ENCODE measurements around the gene ZSCAN21.
A peak's percentile ranks its signal among the peaks of the same experiment; 100 is the strongest.

The ZSCAN21 gene

DNA sequence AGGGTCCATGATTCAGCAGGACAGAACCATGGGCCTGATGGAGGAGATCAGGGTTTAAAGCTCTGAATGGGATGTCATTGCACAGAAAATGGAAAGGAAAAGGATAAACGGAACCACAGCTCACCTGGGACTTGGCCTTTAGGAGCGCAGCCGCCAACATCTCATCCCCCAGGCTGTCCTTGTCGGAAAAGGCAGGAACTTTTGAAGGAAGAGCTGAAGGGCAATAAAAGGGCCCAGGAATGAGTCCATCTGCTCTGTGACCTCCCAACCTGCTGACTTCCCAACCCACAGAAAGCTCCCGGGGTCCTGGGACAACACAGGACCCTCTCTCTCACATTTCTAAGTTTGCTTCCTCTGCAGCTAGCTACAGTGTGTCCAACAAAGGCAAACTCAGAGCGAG is 25.8 kb downstream of the ZSCAN21 start:
- no peak for DNase-seq
- TF ChIP-seq GATA1 (IDR thresholded peaks at IDR 0.05; ENCODE audit: low read depth, low read length) (no peak), POLR2A (IDR thresholded peaks at IDR 0.05; ENCODE audit: low read length) (no peak)

DNA sequence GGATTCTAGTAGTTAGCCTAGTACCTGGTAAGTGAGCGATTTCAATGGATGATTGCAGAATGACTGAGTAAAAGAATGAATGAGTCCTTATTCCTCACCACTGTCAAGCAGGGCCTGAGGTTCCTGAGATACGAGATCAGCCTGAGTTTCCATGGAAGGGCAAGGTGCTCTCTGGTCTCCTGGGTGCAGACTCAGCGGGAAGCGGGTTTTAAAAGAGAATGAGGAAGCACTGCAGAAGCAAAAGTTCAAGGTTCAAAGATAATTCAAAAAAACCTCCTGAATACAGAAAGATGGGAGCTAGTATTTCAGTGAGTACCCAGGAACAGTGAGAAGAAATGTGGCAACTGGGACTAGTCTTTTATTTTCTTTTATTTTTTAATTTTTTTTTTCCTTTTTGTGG is 27.6 kb downstream of the ZSCAN21 start:
- no peak for TF ChIP-seq GATA1 (IDR thresholded peaks at IDR 0.05; ENCODE audit: low read depth, low read length)
- no peak for TF ChIP-seq POLR2A (IDR thresholded peaks at IDR 0.05; ENCODE audit: low read length)
- no peak for DNase-seq

DNA sequence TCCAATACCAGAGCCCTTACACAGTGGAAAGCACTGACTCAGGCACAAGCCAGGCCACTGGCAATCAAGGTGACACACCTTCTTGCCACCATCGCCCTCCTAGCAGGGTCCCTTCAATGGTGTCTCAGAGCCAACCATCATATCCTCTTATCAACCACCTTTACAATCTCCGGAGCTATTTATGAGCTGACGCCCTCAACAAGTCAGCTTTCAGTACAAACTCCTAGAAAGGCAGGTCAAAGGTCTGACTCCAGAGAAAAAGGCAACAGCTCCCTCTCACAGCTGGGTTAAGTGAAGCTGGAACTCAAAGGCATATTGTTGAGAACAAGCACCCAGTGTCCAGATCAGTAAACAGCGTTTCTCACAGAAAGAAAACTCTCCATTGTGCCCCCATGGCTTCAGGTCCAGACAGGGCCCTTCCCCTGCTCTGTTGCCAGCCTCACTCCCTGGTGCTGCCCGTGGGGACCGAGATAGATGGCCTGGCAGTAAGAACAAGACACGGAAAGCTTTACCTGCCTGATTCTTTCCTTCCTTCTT is 29.5 kb downstream of the ZSCAN21 start:
- TF ChIP-seq POLR2A (IDR thresholded peaks at IDR 0.05; ENCODE audit: low read length), result no peak
- TF ChIP-seq GATA1 (IDR thresholded peaks at IDR 0.05; ENCODE audit: low read depth, low read length), result no peak
- no peak for DNase-seq

DNA sequence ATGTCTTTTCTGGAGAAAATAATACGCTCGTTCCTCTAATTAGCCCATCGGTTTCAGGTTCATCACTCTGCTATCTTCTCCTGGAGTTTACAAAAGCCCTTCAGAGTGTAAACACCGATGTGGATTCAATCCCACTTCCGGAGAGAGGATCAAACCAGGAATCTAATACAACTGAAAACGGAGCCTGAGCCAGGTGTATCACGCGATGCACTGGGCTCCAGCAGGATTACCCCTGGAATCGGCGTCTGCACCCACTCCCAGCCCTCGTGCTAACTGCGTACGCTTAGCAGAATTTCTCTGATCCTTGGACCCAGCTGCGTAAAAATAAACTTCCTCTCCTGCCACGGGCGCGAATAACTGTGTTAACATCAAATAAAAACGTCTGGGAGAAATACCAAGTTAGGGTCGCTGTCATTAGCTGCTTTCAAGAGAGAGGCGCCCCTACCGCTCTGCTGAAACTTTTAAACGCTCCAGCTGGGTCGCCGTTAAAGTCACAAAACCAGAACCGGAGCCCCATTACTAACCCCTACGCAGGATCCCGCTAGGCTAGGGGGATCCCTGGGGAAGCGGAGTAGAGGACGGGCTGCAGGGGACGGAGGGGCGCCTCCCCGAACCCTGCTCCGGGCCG is 31.4 kb downstream of the ZSCAN21 start:
- DNase-seq, result peak; percentile 63 to 67
- no peak for TF ChIP-seq GATA1 (IDR thresholded peaks at IDR 0.05; ENCODE audit: low read depth, low read length)
- no peak for TF ChIP-seq POLR2A (IDR thresholded peaks at IDR 0.05; ENCODE audit: low read length)

DNA sequence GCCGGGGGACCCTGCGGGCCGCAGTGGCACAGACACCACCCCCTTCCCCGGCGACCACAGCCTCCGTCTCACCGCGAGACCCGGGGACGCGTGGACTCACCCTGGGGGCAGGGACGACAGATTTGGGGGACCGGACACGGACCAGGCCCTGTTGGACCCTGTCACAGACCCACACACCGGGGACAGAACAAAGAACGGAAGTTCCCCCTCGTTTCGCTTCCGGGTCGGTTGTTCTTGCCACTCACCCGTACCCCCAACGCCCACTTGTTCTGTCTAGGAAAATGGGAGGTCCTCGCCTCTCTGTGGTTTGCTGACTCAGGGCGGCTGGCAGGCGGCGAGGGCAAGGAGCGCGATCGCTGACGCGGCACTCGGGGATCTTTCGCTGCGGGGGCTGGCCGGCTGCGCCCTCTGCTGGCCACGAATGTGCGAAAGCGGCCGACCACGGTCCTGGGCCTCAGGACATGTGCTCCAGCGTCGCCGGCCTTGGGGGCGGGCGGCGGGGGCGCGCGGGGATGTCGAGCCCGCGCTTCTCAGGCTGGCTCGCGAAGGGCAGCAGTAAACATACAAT is 32.0 kb downstream of the ZSCAN21 start, which contains the start of gene ZNF3:
ZNF3 (minus strand) TSS at position 189 of the 568 bp plus-strand sequence. CDS start 4,366 bp downstream, outside the sequence.
- peak; percentile 100 for DNase-seq
- TF ChIP-seq POLR2A (IDR thresholded peaks at IDR 0.05; ENCODE audit: low read length) (peak; percentile 86), GATA1 (IDR thresholded peaks at IDR 0.05; ENCODE audit: low read depth, low read length) (no peak)

DNA sequence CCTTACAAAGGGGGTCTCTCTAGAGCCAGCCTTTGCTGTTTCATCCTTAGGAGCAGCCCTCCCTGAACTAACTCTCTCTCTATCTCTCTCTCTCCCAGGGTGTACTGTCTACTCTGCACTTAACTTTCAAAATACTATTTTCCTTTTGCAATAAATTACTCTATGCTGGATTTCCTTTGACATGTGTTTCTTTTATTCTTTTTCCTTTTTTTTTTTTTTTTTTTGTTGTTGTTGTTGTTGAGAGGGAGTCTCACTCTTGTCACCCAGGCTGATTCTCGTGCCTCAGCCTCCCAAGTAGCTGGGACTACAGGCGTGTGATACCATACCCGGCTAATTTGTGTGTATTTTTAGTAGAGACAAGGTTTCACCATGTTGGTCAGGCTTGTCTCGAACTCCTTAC is 33.4 kb downstream of the ZSCAN21 start:
- TF ChIP-seq POLR2A (IDR thresholded peaks at IDR 0.05; ENCODE audit: low read length), result no peak
- no peak for TF ChIP-seq GATA1 (IDR thresholded peaks at IDR 0.05; ENCODE audit: low read depth, low read length)
- no peak for DNase-seq

DNA sequence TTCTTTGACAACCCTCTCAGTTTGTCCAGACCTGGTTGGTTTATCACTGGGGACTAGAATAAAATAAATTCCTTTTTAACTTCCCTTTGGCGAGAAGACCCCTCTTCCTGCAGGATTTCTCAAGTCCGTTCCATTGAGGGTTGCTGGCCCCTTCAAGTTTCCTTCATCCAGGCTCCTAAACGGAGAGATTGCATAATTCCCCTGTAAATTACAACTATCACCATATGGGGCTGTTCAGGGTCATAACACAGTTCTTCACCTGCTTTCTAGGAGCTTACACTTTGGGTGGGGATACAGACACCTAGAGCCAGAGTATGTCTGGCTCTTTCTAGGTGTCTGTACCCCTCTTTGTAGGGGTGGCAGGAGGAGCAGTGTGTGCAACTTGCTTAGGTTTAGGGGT is 35.9 kb downstream of the ZSCAN21 start:
- no peak for DNase-seq
- no peak for TF ChIP-seq POLR2A (IDR thresholded peaks at IDR 0.05; ENCODE audit: low read length)

DNA sequence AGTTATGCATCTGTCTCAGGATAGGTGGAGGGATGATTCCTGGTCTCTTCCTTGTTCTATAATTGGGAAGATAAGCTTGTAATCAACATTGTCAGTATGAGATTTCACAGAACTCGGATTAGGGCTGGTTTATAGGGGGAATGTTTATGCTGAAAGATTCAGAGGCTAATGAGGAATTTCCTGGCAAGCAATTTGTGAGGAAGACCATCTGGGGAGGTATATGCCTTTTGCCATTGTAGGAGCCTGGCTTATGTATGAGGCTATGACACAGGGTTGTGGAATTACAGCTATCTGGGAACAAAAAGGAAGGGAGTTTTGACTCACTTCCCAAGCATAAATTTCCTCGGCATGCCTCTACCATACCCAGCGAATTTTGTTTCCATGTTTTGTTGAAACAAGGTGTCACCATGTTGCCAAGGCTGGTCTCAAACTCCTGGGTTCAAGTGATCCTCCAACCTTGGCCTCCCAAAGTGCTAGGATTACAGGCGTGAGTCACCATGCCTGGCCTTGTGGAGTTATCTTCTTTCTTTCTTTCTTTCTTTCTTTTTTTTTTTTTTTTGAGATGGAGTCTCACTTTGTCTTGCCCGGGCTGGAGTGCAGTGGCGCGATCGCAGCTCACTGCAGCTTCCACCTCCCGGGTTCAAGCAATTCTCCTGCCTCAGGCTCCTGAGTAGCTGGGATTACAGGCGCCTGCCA is 37.6 kb downstream of the ZSCAN21 start:
- DNase-seq, result no peak
- no peak for TF ChIP-seq POLR2A (IDR thresholded peaks at IDR 0.05; ENCODE audit: low read length)

DNA sequence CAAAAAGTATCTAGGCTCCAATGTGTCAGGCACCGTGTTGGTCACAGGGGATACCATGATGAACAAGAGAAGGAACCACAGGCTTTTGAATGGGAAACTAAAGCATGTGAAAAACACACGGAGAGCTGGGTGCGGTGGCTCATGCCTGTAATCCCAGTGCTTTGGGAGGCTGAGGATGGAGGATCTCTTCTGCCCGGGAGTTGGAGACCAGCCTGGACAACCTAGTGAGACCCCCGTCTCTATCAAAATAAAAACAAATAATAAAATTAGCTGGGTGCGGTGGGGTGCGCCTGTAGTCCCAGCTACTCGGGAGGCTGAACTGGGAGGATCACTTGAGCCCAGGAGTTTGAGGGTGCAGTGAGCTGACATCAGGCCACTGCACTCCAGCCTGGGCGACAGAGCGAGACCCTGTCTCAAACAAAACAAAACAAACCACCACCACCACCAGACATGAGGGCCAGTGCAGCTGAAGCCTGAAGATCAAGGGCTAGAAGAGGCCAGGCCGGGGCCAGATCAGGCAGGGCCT is 38.6 kb downstream of the ZSCAN21 start:
- no peak for DNase-seq
- TF ChIP-seq GATA1 (IDR thresholded peaks at IDR 0.05; ENCODE audit: low read depth, low read length) (no peak), POLR2A (IDR thresholded peaks at IDR 0.05; ENCODE audit: low read length) (no peak)

DNA sequence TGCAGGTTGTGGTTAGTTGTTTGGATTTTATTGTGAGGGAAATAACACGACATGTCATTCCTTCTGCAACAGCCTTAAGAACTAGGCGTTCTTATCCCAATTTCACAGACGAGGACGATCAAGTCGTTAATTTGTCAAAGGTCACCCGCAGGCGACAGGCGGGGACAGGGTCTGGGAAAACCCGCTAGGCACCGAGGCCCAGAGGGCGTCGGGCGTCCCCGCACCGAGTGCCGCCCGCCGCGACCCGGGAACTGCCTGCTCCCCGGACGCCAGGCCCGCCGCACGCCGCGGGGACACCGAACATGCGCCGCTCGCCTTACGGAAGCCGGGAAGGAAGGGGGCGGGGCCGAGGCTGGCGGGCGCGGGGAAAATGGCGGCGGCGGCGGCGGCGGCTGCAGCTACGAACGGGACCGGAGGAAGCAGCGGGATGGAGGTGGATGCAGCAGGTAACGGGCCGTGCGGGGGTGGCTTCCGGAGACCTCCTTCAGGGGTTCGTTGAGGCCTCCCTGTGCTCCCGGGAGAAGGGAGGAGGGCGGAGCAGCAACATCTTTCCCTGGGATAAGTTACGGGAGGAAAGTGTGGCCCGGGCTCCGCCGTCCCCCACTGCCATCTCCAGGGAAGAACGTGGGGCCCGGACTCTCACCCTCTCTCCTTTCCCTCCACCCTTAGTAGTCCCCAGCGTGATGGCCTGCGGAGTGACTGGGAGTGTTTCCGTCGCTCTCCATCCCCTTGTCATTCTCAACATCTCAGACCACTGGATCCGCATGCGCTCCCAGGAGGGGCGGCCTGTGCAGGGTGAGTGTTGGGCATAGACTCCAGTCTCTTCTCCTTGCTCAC is 39.3 kb downstream of the ZSCAN21 start, which contains the start of gene COPS6:
COPS6 (plus strand) TSS at position 349 of the 837 bp plus-strand sequence; CDS start at position 371, 22 bp downstream.
- TF ChIP-seq POLR2A (IDR thresholded peaks at IDR 0.05; ENCODE audit: low read length) (peak; percentile 79), GATA1 (IDR thresholded peaks at IDR 0.05; ENCODE audit: low read depth, low read length) (no peak)
- DNase-seq, result peak; percentile 90 to 94

DNA sequence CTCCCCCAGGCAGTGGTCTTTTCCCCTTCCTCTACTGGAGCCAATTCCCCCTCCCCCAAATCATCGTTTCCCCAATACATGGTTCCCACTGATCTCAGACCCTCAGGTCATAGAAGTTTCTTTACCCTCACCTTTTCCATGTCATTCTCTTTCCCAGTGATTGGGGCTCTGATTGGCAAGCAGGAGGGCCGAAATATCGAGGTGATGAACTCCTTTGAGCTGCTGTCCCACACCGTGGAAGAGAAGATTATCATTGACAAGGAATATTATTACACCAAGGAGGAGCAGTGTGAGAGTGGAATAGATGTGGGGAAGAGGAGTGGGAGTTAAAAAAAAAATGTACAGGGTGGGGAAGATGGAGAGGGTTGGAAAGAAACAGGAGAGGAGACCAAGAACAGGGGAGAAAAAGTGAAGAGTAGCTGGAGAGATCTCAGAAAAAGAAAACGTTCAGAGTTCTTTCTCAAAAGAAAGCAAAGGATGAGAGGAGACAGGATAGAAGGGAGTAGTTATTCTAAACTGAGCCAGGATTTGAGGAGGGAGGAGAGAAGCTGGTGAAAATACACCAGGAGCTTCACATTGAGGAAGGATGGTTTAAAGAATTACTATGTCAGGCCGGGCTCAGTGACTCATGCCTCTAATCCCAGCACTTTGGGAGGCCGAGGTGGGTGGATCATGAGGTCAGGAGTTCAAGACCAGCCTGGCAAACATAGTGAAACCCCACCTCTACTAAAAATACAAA is 40.1 kb downstream of the ZSCAN21 start:
- TF ChIP-seq POLR2A (IDR thresholded peaks at IDR 0.05; ENCODE audit: low read length) (no peak), GATA1 (IDR thresholded peaks at IDR 0.05; ENCODE audit: low read depth, low read length) (no peak)
- DNase-seq, result no peak

DNA sequence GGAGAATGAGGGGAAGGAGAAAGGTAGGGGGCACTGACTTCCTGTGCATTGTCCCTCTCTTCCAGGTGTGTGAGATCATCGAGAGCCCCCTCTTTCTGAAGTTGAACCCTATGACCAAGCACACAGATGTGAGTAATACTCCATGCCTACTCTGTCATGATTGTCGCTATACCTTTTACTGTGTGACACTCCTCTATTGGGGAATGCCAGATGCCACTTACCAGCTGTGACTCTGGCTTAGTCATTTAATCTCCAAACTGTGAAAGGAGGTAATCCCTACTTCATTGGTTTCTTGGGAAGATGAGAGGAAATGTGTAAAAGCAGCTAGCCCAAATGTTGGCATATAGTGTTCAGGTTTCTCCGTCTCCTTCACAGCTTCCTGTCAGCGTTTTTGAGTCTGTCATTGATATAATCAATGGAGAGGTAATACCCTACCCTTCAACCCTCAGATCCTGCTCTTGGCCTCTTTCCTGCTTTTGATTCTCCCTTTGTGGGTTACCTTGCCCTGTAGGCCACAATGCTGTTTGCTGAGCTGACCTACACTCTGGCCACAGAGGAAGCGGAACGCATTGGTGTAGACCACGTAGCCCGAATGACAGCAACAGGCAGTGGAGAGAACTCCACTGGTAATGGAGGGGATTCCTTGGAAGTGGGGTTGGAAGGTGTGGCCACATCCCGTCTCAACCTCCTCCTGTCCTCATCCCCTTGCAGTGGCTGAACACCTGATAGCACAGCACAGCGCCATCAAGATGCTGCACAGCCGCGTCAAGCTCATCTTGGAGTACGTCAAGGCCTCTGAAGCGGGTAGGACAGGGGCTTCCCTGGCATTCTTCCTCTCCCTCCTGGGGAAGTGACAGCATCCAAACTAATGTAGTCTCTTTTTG is 41.2 kb downstream of the ZSCAN21 start:
- TF ChIP-seq GATA1 (IDR thresholded peaks at IDR 0.05; ENCODE audit: low read depth, low read length) (no peak), POLR2A (IDR thresholded peaks at IDR 0.05; ENCODE audit: low read length) (no peak)
- DNase-seq, result no peak
